ENCODE results near the gene TRIM37. TPM values are rescaled to one million over a fixed set of nuclear protein-coding genes. Genes with fewer than 3 reads are reported as not detected.

The TRIM37 gene
- total and polyA plus RNA-seq, 2 of the 8 experiments (the other 6 are each of a cell fraction or from before 2014, with no cell fraction given): 38.2 to 57.0 TPM

DNA sequence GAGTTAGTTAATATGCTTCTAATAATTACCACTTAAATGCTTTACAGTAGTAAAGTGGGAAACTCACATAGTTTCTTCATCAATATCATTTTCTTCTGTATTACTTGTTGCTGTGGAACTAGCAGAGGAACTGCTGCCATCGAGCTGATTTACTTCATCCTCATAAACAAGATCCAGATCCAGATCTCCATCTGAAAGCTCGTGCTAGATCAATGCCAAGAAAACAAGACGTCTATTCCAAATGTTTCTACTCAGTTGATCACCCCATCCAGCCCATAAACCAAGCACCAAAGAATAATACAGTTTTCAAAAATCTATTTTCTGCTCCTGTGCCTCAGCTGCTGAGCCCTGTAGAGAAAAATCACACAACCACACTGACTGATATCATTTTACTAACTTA lies 59.1 kb downstream of the TRIM37 start:
- peaks cover 11 to 59% (median 41%) of the 10 kb centered on the region in 4 experiments for H3K36me3 ChIP-seq (ENCODE audit: control insufficient read depth in 2 of 4, insufficient read depth in 4 of 4, low read length in 3 of 4)
- peaks cover 0 to 2% of the 10 kb centered on the region in 2 experiments for H4K20me1 ChIP-seq (replicated peaks in 1 of 2; ENCODE audit: control insufficient read depth in 1 of 2, insufficient read depth in 2 of 2, low read length in 2 of 2)
- H2BK20ac ChIP-seq (ENCODE audit: low read length): no peak overlapping the region
- no peak overlapping the region for H3K9ac ChIP-seq (replicated peaks in 1 of 4; ENCODE audit: extremely low read depth in 1 of 4, low read depth in 3 of 4, low read length in 3 of 4)
- no peak overlapping the region for H2BK15ac ChIP-seq (ENCODE audit: low read length)
- H3K56ac ChIP-seq (replicated peaks; ENCODE audit: insufficient read length, low read depth, low read length): no peak overlapping the region
- no peak overlapping the region for H4K5ac ChIP-seq (ENCODE audit: insufficient read length, low read depth, low read length)
- H3K4me1 ChIP-seq (replicated peaks in 1 of 4; ENCODE audit: control insufficient read depth in 3 of 4, insufficient read depth in 4 of 4, low read length in 3 of 4): no peaks in the 10 kb centered on the region
- no peak overlapping the region for H3K4me3 ChIP-seq (ENCODE audit: extremely low read depth in 1 of 4, insufficient read depth in 2 of 4, low read depth in 3 of 4, low read length in 4 of 4)
- H2AK5ac ChIP-seq (ENCODE audit: low read depth, low read length): no peak overlapping the region
- DNase-seq (ENCODE audit: low read depth in 1 of 2, low spot score in 2 of 2): no peak
- no peak overlapping the region for H4K8ac ChIP-seq (ENCODE audit: extremely low read depth, insufficient read depth, low read length)
- no peak overlapping the region for H3K4me2 ChIP-seq (ENCODE audit: insufficient read depth in 1 of 2, low read depth in 2 of 2, low read length in 2 of 2)
- WGBS, 2 experiments (ENCODE audit: extremely low coverage in 1 of 2, insufficient coverage in 1 of 2, insufficient read length in 1 of 2, insufficient replicate concordance in 2 of 2, low coverage in 1 of 2, low lambda C conversion rate in 2 of 2, missing lambda C conversion rate in 1 of 2): 92% methylated on average over 3 of the region's 3 CpGs; no CpG with 5 or more reads in 1 of the 2 experiments
- no peak overlapping the region for H2BK12ac ChIP-seq (ENCODE audit: low read depth, low read length)
- H3K9me3 ChIP-seq (ENCODE audit: insufficient read depth in 2 of 2, low read depth in 1 of 2, low read length in 1 of 2): no peaks in the 10 kb centered on the region
- H3K79me2 ChIP-seq (ENCODE audit: control insufficient read depth in 1 of 2, insufficient read depth in 2 of 2, low read length in 2 of 2): no peaks in the 10 kb centered on the region
- CTCF ChIA-PET (ENCODE audit: partially characterized antibody): no interaction called here
- no peak overlapping the region for H3K18ac ChIP-seq (ENCODE audit: extremely low read depth, low read length)
- H3K23me2 ChIP-seq (ENCODE audit: low read depth, low read length): no peaks in the 10 kb centered on the region
- H3K23ac ChIP-seq (ENCODE audit: insufficient read length): no peak overlapping the region
- H4K91ac ChIP-seq (replicated peaks; ENCODE audit: insufficient read length, low read length): no peak overlapping the region
- H3K14ac ChIP-seq (ENCODE audit: insufficient read length): no peak overlapping the region
- POLR2A ChIA-PET (ENCODE audit: partially characterized antibody): no interaction called here
- no peaks in the 10 kb centered on the region for H3K27me3 ChIP-seq (replicated peaks in 1 of 4; ENCODE audit: control insufficient read depth in 3 of 4, extremely low read depth in 1 of 4, insufficient read depth in 3 of 4, low read length in 3 of 4)
- no peak for FAIRE-seq
- H2BK5ac ChIP-seq (ENCODE audit: low read depth, low read length): no peak overlapping the region
- H3K4ac ChIP-seq (replicated peaks; ENCODE audit: insufficient read length, low read depth, low read length): no peak overlapping the region
- H3K27ac ChIP-seq (ENCODE audit: low read depth, low read length): no peak overlapping the region
- H3K79me1 ChIP-seq (ENCODE audit: low read depth, low read length): no peaks in the 10 kb centered on the region
- no peak overlapping the region for H2BK120ac ChIP-seq (replicated peaks; ENCODE audit: low read depth, low read length)
- H2AFZ ChIP-seq (ENCODE audit: low read length): no peak overlapping the region
- TF ChIP-seq TCF12 (IDR thresholded peaks at IDR 0.05; ENCODE audit: low read depth, low read length) (no peak), CHD2 (IDR thresholded peaks at IDR 0.05; ENCODE audit: low read length) (no peak), JUND (IDR thresholded peaks at IDR 0.05; ENCODE audit: low read length) (no peak), NANOG (IDR thresholded peaks at IDR 0.05; ENCODE audit: insufficient read depth, low read depth, low read length, poor library complexity, severe bottlenecking) (no peak), E2F6 (IDR thresholded peaks at IDR 0.05) (no peak)
- TF ChIP-seq, protein P1, sequence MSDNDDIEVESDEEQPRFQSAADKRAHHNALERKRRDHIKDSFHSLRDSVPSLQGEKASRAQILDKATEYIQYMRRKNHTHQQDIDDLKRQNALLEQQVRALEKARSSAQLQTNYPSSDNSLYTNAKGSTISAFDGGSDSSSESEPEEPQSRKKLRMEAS (IDR thresholded peaks at IDR 0.05): no peak

Measured in H1 (cell line).